ENCODE results near the gene RYR2.
"Not testable (repeated sequence)": the region's sequence is repeated elsewhere in the genome, so short reads cannot be mapped to it uniquely, and the experiment has no call there.

RYR2 gene

DNA sequence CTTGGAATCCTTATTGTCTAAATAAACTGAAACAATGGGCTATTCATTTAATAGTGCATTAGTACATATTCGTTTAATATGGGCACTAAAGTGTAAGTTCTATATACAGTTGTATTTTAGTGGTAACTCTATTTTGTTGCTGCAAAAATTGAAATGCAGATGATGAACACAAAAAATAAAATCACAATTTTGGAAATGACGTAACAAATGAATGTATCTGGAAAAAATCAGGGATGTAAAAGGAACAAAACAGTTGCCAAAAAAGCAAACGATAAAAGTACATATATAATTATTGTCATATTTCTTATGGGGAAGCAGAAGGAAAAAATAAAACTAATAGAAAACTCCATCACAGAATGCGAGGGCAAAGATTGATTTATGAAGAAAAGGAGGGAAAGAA lies 254.9 kb downstream of the RYR2 start:
- no peak overlapping the region for H3K4me3 ChIP-seq
- H3K27ac ChIP-seq, result no peak overlapping the region

DNA sequence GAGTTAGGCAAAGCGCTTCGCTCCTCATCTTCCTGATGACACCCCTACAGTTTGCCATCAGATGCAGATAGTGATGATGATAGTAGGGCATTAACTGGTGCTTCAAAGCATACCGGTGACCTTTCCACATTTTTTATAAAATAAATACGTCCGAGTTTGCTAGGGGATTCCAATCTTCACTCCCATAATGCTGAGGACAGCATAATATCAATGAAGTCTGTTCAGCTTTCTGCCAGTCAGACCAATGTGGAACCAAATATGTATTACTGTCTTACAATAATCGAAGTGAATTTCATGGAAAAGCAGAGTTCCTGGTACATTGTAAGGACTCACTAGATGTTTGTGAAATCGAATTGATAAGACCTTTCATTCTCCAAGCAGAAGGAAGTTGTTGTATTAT lies 258.7 kb downstream of the RYR2 start:
- Histone ChIP-seq H3K4me3 (no peak overlapping the region), H3K27ac (no peak overlapping the region)

DNA sequence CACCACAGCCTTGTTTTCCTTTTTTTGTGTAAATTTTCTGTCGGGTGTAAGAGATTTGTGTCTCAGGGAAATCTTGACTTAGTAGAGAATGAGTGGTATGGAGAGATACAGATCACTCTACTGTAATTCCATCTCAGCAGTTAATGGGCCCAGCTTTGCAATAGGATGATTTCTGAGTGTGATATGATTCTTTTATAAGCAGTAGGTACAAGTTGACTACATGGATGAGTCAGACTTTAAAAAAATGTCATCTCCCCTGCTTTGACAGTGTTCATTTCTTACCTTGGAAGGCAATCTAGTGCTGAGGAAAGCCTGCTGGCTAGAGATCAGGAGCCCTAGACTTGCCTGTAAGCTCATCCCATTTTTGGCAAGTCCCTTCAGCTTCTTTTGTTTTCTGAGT lies 261.9 kb downstream of the RYR2 start:
- no peak overlapping the region for H3K27ac ChIP-seq
- H3K4me3 ChIP-seq, result no peak overlapping the region

DNA sequence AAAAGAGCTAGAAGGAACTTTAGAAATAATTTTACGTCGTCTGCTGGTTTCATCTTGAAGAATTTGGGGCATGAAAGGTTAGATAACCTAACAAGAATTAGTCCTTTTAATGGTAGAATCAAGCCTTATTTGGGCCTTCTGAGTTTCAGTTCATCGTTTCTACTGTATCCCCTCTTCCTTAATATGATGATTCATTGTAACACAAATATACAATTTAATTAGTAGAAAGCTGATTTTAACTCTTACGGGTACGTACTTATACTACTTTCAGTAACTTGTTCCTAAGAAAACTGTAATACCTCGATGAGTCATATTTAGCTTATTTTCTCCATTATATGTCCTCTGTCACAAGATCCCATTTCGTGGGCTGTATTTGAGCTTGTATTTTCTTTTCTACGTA lies 264.7 kb downstream of the RYR2 start:
- Histone ChIP-seq H3K4me3 (no peak overlapping the region), H3K27ac (no peak overlapping the region)

DNA sequence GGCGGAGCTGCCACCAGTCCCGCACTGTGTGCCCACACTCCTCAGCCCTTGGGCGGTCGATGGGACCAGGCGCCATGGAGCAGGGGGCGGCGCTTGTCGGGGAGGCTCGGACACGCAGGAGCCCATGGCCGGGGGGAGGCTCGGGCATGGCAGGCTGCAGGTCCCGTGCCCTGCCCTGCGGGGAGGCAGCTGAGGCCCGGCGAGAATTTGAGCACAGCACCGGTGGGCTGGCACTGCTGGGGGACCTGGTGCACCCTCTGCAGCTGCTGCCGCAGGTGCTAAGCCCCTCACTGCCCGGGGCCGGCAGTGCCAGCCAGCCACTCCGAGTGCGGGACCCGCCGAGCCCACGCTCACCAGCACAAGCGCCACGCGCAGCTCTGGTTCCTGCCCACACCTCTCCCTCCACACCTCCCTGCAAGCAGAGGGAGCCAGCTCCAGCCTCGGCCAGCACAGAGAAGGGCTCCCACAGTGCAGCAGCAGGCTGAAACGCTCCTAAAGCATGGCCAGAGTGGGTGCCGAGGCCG lies 267.7 kb downstream of the RYR2 start:
- no peak overlapping the region for H3K27ac ChIP-seq
- no peak overlapping the region for H3K4me3 ChIP-seq

DNA sequence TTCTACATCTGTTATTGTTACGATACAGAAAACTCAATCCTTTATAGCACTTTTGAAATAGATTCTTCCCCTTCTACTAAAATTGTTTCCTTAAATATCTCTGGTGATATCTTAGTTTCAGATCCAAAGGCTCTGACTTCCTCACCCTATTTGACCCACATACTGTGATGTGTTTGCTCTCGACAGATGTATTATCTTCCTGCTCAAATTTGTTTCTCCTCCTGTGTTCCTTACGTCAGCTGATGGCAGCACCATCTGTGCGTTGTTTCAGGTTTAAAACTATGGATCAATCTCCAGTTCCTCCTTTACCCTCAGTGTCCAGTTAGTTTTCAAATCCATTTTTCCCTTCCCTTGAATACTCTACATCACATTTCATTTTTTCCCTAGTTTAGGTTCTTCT lies 274.4 kb downstream of the RYR2 start:
- Histone ChIP-seq H3K4me3 (no peak overlapping the region), H3K27ac (no peak overlapping the region)

DNA sequence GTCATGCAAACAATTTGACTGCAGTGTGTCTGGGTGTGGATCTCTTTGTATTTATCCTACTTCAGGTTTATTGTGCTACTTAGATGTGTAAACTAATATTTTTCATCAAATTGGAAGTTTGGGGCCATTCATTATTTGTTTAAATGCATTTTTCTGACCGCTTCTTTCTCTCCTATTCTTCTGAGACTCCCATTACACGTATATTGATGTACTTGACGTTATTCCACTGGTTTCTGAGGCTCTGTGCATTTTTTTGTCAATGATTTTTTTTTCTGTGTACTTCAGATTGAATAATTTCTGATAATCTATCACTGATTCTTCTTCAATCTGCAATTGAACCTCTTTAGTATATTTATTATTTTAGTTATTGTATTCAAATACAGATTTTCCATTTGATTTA lies 276.8 kb downstream of the RYR2 start:
- Histone ChIP-seq H3K27ac (no peak overlapping the region), H3K4me3 (no peak overlapping the region)

DNA sequence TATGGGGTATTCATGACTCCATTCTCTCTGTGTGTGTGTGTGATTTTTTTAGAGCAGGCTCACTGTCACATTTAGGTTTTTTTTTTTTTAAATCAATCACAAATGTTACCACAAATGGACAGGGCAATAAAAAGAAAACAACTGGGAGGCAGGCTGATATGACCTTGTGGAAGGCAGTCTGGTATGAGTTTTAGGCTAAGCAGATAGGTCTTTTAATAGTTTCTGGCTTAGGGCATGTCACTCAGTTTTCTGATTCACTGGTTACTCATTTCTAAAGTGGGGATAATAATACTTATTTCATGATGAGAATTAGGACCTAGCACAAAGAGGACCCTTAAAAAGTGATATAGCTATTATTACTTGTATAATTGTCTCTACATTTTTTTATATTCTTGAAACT lies 278.9 kb downstream of the RYR2 start:
- Histone ChIP-seq H3K27ac (no peak overlapping the region), H3K4me3 (no peak overlapping the region)

DNA sequence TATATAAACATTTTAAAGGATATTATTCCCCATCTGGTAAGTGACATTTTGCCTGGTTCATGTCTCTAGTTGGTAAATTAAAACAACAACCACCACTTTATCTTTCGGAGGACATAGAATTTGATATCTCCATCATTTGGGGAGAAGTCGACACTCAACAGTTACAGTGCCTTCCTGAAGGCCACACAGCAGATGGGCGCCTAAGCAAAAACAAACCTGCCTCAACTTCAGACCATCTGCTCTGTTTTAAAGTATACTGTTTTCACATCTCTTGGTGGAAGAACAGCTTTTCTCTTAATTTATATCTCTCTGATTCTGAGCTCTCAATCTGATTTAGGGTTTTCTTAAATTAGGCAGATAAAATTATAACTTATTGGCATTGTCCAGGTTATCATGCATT lies 282.2 kb downstream of the RYR2 start:
- no peak overlapping the region for H3K27ac ChIP-seq

DNA sequence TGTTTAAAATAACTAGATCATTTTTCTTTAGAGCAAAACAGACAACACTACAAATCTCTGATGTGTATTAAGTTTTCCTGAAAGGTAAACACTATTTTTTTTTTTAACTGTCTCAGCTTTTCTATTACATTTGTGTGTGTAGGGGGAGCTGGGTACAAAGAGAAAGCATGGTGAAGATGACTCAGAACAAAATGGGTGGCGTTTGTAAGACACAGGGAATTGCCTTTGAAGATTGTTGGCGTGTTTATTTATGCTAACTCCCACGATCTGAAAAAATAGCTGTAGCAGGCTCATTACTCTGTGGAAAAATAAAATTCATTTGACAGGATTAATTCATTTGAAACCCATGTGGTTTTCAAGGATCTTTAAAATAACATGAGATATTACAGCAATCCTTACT lies 285.1 kb downstream of the RYR2 start:
- Histone ChIP-seq H3K27ac (no peak overlapping the region), H3K4me3 (no peak overlapping the region)

More for the DNA sequence above, 282.2 kb downstream of the RYR2 start:
- no peak overlapping the region for H3K4me3 ChIP-seq

DNA sequence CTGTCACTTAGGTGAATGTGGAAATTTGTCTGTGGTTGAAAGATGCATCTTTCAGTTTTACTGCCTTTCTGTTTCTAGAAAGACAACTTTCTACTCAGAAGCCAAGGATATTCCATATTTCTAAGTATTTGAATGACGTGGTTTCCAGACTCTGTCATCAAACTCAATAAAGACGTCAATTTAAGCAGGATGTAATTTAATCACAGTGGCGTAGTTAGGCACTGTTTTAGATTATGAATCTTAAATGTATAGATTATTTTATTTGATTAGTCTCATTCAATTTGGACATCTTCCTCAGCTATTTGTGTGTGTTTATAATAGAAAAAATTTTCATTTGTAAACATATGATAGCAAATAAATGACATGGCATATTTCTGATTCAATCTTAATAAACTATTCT lies 298.9 kb downstream of the RYR2 start:
- Histone ChIP-seq H3K27ac (no peak overlapping the region), H3K4me3 (no peak overlapping the region)

DNA sequence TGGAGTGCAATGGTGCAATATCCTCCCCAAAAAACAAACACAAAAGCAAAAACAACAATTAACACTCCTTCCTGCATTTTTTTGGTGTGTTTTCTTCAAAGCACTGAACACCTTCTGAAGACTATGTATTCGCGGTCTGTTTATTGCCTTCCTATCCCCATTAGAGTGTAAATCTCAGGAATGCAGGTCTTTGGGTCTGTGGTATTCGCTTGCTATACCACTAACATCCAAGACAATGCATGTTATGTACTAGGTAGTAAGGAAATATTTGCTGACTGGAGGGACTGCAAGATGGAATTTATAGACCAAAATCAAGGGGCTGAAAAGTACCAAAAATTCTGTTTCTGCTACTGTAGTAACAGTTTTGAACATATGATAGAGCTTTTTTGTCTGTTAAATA lies 299.4 kb downstream of the RYR2 start:
- Histone ChIP-seq H3K4me3 (no peak overlapping the region), H3K27ac (no peak overlapping the region)

DNA sequence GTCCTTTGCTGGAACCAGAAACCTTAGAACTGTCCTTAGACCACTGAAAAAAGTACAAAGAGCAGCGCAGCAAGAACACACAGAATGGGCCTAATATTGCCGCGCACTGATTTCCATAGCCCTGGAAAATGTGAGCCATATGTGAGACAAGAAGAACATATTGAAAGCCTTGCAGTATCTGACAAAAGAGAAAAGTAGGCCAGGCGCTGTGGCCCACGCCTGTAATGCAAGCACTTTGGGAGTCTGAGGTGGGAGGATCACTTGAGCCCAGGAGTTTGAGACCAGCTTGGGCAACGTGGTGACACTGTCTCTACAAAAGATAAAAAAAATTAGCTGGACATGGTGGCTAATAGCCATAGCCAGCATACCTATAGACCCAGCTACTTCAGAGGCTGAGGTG lies 300.7 kb downstream of the RYR2 start:
- no peak overlapping the region for H3K4me3 ChIP-seq
- no peak overlapping the region for H3K27ac ChIP-seq

DNA sequence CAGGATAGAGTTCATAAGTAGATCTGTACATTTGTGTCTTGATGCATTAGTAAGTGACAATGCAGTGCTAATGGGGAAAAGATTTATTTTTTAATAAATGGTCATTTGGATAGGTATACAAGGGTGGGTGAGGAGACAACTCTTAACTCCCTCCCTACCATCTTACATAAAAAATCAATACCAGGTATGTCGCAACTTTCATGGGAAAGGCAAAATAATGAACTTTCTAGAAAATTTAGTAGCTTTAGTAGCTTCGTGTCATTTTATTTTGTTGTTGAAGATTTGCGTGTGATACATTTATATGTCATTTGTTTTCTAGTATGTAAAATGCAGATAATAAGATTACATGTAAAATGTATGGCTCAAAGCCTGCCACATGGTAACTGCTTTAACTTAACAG lies 310.8 kb downstream of the RYR2 start:
- no peak overlapping the region for H3K27ac ChIP-seq
- no peak overlapping the region for H3K4me3 ChIP-seq

DNA sequence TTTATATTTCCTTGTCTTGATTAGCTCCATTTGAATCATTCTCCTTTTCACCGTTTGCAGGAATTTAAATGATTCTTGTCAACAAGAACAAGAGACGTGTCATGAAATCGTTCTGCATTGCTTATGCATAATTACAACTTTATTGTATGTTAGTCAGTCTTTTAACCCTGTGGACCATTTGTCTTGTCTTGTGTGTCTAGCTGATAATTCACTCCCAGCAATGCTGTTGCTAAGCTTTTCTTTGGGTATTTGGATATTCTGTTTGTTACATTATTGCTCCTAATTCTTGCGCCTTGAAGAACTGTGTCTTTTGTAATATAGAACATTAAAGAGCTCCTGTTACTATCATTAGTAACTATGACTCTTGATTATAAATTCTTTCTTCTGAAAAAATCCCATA lies 311.9 kb downstream of the RYR2 start:
- no peak overlapping the region for H3K27ac ChIP-seq
- no peak overlapping the region for H3K4me3 ChIP-seq

DNA sequence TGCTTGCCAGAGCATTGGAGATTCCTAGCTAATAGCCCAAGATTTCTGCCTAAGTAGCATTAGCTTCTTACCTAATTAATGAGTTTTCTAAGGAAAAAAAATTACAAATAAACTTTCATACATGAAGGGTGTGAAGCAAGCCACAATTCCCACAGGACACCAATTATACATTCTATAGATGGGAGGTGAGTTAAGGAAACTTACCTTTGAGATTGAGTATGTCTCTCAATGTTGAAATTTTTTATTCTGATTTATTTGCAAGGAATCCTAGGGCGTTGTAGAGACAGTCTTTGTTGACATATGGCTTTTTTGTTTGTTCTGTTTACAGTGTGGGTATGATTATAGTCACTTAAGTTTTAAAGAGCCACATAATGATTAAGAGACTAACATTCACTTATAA lies 313.0 kb downstream of the RYR2 start:
- Histone ChIP-seq H3K27ac (no peak overlapping the region), H3K4me3 (no peak overlapping the region)

DNA sequence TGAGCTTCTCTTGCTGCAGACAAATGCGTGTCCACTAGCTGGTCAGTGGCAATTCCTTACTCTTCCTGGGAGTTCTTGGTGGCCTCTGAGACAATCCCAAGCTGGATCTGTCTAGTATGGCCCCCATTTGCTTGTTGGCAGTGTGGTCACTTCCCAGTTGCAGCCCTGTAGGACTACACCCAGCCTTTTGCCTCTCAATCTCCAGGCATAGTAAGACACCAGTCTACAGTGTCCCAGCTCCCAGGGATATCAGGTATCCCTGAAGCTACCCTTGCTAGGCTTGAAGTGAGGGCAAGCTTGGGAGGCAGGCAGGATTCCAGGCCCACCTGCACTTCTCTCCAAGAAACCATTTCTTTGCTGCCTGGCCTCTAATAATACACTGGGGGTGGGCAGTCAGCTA lies 316.6 kb downstream of the RYR2 start:
- H3K4me3 ChIP-seq, result no peak overlapping the region
- H3K27ac ChIP-seq, result no peak overlapping the region

DNA sequence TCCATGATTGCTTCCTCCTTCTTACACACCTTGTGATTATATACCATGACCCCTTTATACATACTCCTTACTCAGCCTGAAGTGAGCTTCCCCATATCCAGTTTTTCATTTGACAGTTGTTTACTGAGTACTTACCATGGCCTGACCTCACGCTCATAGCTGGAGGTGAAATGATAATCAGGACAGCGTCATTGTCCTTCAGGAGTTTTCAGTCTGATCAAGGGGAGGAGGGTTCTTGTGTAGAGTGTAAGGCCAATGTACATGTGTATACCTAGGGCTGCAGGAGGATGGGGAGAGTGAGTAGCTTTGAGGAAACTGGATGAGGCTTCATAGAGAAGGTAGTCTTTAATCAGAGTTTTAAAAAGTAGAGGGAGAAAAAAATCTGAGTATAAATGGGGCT lies 325.8 kb downstream of the RYR2 start:
- Histone ChIP-seq H3K4me3 (no peak overlapping the region), H3K27ac (no peak overlapping the region)

DNA sequence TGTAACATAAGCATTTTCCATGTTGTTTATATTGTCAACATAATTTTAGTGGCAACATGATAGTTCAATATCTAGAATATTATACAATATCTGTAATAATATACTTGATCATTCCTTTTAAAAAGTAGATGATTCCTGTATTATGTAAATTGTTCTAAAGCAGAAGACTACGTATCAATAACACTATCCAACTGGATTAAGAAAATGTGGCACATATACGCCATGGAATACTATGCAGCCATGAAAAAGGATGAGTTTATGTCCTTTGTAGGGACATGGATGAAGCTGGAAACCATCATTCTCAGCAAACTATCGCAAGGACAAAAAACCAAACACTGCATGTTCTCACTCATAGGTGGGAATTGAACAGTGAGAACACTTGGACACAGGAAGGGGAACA lies 329.5 kb downstream of the RYR2 start:
- not testable (repeated sequence) for H3K27ac ChIP-seq, H3K4me3 ChIP-seq

DNA sequence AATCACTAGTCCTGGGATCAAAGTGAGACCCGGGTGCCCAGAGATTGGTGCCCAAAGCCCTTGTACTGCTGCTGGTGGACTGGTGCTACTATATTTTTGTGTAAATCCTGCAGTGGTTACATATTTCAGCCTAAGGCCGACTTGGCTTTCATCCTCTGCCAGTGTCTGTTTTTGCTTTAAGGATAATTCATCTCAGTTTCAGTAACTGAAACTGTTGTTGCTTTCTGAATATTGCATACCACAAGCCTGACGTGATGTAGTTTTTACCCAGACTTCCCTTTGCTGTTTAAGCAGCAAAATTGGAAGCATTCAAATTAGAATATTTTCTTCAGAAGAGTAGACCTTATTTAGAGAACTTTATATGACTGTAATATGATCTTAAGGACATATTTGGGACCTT lies 341.8 kb downstream of the RYR2 start:
- Histone ChIP-seq H3K27ac (peak overlapping the region in 4 of 21 experiments; percentile 16 to 66 (median 38)), H3K4me3 (no peak overlapping the region)

DNA sequence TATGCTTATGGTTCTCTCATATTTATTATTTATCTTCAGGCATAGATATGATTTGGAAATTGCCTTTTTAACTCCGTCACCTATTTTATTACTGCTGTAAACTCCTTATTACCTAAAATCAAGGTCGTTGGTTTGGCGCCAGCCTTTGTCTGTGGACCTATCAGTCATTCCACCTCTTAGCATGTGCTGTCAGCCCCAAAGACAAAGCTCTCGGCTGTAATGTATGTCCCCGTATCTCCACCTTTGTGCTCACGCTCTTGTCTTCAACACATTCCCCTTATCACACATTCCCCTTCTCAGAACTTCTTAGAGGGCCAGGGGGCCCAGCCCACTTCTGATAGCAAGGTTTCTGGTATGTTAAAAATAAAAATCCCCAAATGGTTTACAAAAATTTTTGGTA lies 342.2 kb downstream of the RYR2 start:
- Histone ChIP-seq H3K27ac (peak overlapping the region in 4 of 21 experiments; percentile 2 to 66 (median 36)), H3K4me3 (no peak overlapping the region)

DNA sequence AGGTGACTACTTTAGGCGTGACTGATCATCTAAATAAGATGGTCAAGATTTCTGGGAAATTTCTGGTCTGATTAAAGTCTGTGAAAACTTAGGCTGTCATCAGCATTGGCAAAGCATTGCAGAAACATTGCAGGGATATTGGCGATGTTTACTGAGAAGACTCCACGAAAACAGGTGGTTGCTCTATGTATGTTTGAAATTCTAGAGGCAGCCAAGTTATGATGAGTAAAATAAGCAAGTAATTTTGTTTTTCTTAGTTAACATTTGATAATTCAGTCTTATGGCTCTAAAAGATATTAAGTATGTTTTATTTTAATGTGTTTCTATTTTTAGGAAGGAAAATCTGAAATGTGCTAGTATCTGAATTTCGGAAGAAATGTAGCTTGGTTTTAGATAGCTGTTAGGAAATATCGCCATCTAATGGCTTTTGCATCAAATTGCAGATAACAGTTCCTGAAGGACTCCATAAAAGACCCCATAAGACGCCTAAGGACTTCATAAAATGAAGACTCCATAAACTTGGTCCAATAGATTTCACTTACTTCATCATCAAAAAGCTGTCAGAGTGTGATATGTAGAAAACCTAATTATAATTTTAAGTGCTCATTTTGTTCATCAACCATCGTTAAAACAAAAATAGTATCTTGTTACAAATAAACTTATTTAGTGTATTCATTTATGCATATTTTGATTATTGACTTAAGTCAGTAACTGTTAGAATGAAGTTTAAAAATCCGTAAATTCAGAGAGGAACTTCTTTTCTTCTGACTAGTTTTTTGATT lies 344.6 kb downstream of the RYR2 start:
- no peak overlapping the region for H3K4me3 ChIP-seq
- no peak overlapping the region for H3K27ac ChIP-seq

All from skin epidermis (tissue), 12 donors.